Testis (tissue), 2 donors: ENCODE results near the gene KCNIP3.

ENCODE experiments used
- POLR2A ChIP-seq: fragments of 450-650 bp; IDR thresholded peaks from one replicate; pipeline ENCODE4 v1.6.1; 2017; ENCODE audit warnings: antibody characterized with exemption, mild to moderate bottlenecking, moderate library complexity
- TF ChIP-seq, protein P1 (sequence below), 3 experiments: fragments of 450-650 bp in 2 of 3; fragments of 200-600 bp in 1 of 3; sonication (generic) in 1 of 3; IDR thresholded peaks; one replicate each; pipeline ENCODE4 v1.5.1; 2016 to 2019; ENCODE audit warnings: antibody characterized with exemption in 3 of 3, mild to moderate bottlenecking in 2 of 3, moderate library complexity in 1 of 3

DNA sequence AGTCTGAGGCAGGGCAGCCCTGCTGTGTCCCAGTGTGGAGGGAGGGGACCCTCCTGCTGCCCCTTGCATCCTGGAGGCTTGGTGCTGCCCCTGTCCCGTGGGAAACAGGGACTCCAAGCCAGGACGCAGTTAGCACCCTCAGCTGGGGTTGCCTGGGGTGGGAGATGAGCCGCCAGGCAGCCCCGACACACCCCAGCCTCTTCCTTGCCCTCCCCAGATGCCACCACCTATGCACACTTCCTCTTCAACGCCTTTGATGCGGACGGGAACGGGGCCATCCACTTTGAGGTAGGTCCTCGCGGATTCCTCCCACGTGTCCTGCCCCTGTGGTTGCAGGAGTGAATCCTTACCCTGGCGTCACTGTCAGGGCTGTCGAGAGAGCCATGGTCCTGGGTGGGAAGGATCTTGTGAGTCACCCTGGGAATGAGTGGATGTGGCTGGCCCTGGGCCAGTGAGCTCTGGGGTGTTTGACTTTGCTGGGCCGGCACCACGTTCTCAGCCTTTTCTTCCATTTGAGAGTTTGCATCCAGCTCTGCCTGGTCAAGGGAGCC, 77.8 kb downstream of the KCNIP3 start:
- TF ChIP-seq, protein P1, sequence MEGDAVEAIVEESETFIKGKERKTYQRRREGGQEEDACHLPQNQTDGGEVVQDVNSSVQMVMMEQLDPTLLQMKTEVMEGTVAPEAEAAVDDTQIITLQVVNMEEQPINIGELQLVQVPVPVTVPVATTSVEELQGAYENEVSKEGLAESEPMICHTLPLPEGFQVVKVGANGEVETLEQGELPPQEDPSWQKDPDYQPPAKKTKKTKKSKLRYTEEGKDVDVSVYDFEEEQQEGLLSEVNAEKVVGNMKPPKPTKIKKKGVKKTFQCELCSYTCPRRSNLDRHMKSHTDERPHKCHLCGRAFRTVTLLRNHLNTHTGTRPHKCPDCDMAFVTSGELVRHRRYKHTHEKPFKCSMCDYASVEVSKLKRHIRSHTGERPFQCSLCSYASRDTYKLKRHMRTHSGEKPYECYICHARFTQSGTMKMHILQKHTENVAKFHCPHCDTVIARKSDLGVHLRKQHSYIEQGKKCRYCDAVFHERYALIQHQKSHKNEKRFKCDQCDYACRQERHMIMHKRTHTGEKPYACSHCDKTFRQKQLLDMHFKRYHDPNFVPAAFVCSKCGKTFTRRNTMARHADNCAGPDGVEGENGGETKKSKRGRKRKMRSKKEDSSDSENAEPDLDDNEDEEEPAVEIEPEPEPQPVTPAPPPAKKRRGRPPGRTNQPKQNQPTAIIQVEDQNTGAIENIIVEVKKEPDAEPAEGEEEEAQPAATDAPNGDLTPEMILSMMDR (IDR thresholded peaks at IDR 0.05), result no peak
- TF ChIP-seq POLR2A, result no peak
